Lung (tissue), 12 donors: Measurements from ENCODE around the gene SLC25A18. TPM values are rescaled to one million over a fixed set of nuclear protein-coding genes. Genes with fewer than 3 reads are reported as not detected.

Experiments used
- ATAC-seq: fragments of 200-7000 bp; cut with Tn5 transposase; one replicate; pipeline ENCODE4 v1.9.1; 2020; ENCODE audit warnings: moderate number of reproducible peaks; ENCODE audit not compliant: insufficient read depth, low FRiP score
- DNase-seq, 3 donors: peaks; one replicate each; pipeline ENCODE4 v3.0.0-alpha.2; 2013 to 2017
- H3K27ac ChIP-seq, 2 donors: one replicate each; pipeline ENCODE4 v1.5.1; 2013; ENCODE audit warnings: mild to moderate bottlenecking in 2 of 2, moderate library complexity in 2 of 2, control low read depth in 1 of 2, inconsistent platforms in 1 of 2, low read depth in 1 of 2, low read length in 1 of 2
- H3K27me3 ChIP-seq, 3 donors: one replicate each; pipeline ENCODE4 v1.5.1; 2013; ENCODE audit warnings: low read length in 2 of 3; ENCODE audit not compliant: control insufficient read depth in 3 of 3, insufficient read depth in 3 of 3
- H3K36me3 ChIP-seq, 4 donors: one replicate each; pipeline ENCODE4 v1.5.1; 2013; ENCODE audit warnings: low read length in 4 of 4, mild to moderate bottlenecking in 1 of 4, moderate library complexity in 1 of 4; ENCODE audit not compliant: control insufficient read depth in 4 of 4, insufficient read depth in 4 of 4
- H3K4me1 ChIP-seq, 5 donors: one replicate each; pipeline ENCODE4 v1.5.1; 2013; ENCODE audit warnings: low read length in 5 of 5, mild to moderate bottlenecking in 2 of 5, moderate library complexity in 1 of 5; ENCODE audit not compliant: control insufficient read depth in 5 of 5, insufficient read depth in 5 of 5
- H3K4me3 ChIP-seq: one replicate; pipeline ENCODE4 v1.5.1; 2013; ENCODE audit warnings: mild to moderate bottlenecking, control low read depth, moderate library complexity
- H3K9ac ChIP-seq, 2 donors: one replicate each; pipeline ENCODE4 v1.5.1; 2013; ENCODE audit warnings: low read length in 2 of 2, control low read depth in 1 of 2; ENCODE audit not compliant: insufficient read depth in 1 of 2
- H3K9me3 ChIP-seq, 4 donors: one replicate each; pipeline ENCODE4 v1.5.1; 2013; ENCODE audit warnings: low read length in 3 of 4, mild to moderate bottlenecking in 1 of 4, moderate library complexity in 1 of 4; ENCODE audit not compliant: control insufficient read depth in 4 of 4, insufficient read depth in 3 of 4
- WGBS, 2 donors: extraction: QIAGEN DNeasy Blood & Tissue Kit; methylation state at CpG; one replicate each; pipeline ENCODE4 v1.1.7; 2013; 5-methylcytosine and 5-hydroxymethylcytosine counted together
- polyA plus RNA-seq, 2 donors: library from polyadenylated mRNA; stranded (reverse); fragments of 200-250 nt; gene quantifications; one replicate each; pipeline ENCODE4 v1.2.1, GENCODE V29; 2013
- total RNA-seq, 2 donors: library from RNA; depleted of rRNA in 1 of 2; stranded (reverse); fragments of >200 nt in 1 of 2; gene quantifications; one replicate each; pipeline ENCODE4 v1.2.1, GENCODE V29; 2014 to 2021
- TF ChIP-seq, protein P1 (sequence below): IDR thresholded peaks from 2 replicates; pipeline ENCODE4 v1.5.1; 2012; ENCODE audit warnings: mild to moderate bottlenecking; ENCODE audit errors: control extremely low read depth, extremely low read depth
- donor health status: control.
- donor health status: control.
- donor health status: Bipolar disorder and iron deficiency.
- donor health status: healthy.
- donor health status: DM: yes; HTN: yes; CAD: no.

Gene SLC25A18
- total and polyA plus RNA-seq, 4 donors: 0.25 to 1.3 (median 0.75) TPM; not detected in 1

DNA sequence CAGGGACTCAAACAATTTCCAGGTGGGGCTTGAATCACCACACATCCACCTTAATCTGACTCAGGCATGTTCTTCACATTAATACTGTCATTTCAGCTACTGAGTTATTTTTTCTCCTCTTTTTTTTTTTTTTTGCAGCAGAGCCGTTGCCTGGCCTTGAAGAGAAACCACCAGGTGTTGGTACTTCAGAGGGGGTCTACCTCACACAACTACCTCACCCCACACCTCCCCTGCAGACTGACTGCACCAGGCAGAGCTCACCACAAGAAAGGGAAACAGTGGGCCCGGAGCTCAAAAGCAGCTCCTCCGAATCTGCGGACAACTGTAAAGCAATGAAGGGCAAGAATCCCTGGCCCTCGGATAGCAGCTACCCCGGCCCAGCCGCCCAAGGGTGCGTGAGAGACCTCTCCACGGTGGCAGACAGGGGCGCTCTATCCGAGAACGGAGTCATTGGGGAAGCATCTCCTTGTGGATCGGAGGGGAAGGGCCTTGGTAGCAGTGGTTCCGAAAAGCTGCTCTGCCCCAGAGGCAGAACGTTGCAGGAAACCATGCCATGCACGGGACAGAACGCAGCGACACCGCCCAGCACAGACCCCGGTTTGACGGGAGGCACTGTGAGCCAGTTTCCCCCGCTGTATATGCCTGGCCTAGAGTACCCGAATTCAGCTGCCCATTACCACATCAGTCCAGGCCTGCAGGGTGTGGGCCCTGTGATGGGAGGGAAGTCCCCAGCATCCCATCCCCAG, 15.1 kb upstream of the SLC25A18 start:
- DNase-seq (no peak), ATAC-seq (no peak)
- 95% methylated on average over 23 of the region's 23 CpGs for WGBS, 2 donors
- Histone ChIP-seq H3K9ac (no peak overlapping the region), H3K27me3 (no peaks in the 10 kb centered on the region), H3K9me3 (peaks cover 0 to 2% (median 0%) of the 10 kb centered on the region in 4 donors), H3K36me3 (peaks cover 0 to 21% (median 10%) of the 10 kb centered on the region in 4 donors), H3K4me1 (no peaks in the 10 kb centered on the region), H3K27ac (no peak overlapping the region), H3K4me3 (no peak overlapping the region)
- TF ChIP-seq, protein P1, sequence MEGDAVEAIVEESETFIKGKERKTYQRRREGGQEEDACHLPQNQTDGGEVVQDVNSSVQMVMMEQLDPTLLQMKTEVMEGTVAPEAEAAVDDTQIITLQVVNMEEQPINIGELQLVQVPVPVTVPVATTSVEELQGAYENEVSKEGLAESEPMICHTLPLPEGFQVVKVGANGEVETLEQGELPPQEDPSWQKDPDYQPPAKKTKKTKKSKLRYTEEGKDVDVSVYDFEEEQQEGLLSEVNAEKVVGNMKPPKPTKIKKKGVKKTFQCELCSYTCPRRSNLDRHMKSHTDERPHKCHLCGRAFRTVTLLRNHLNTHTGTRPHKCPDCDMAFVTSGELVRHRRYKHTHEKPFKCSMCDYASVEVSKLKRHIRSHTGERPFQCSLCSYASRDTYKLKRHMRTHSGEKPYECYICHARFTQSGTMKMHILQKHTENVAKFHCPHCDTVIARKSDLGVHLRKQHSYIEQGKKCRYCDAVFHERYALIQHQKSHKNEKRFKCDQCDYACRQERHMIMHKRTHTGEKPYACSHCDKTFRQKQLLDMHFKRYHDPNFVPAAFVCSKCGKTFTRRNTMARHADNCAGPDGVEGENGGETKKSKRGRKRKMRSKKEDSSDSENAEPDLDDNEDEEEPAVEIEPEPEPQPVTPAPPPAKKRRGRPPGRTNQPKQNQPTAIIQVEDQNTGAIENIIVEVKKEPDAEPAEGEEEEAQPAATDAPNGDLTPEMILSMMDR: no peak

DNA sequence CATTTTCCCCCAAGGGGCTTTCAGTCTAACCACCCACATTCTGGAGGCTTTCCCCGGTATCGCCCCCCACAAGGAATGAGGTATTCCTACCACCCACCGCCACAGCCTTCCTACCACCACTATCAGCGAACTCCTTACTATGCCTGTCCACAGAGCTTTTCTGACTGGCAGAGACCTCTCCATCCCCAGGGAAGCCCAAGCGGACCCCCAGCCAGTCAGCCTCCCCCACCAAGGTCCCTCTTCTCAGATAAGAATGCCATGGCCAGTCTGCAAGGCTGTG, 14.6 kb upstream of the SLC25A18 start:
- Histone ChIP-seq H3K36me3 (peaks cover 0 to 23% (median 13%) of the 10 kb centered on the region in 4 donors), H3K9me3 (peaks cover 0 to 2% (median 0%) of the 10 kb centered on the region in 4 donors), H3K4me3 (no peak overlapping the region), H3K27ac (no peak overlapping the region), H3K9ac (no peak overlapping the region), H3K4me1 (no peaks in the 10 kb centered on the region), H3K27me3 (no peaks in the 10 kb centered on the region)
- DNase-seq (no peak), ATAC-seq (no peak)
- WGBS, 2 donors: 97 to 98% methylated on average over 5 of the region's 5 CpGs
- TF ChIP-seq, protein P1: no peak

DNA sequence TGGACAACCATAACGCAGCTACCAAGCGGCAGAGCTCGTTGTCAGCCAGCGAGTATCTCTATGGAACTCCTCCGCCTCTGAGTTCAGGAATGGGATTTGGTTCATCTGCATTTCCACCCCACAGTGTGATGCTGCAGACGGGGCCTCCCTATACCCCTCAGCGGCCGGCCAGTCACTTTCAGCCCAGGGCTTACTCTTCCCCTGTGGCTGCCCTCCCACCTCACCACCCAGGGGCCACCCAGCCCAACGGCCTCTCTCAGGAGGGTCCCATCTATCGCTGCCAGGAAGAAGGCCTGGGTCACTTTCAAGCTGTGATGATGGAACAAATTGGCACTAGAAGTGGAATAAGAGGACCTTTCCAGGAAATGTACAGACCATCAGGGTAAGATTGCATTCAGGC, 14.1 kb upstream of the SLC25A18 start:
- Histone ChIP-seq H3K27me3 (no peaks in the 10 kb centered on the region), H3K9me3 (peaks cover 0 to 2% (median 0%) of the 10 kb centered on the region in 4 donors), H3K9ac (no peak overlapping the region), H3K36me3 (peaks cover 0 to 23% (median 13%) of the 10 kb centered on the region in 4 donors), H3K4me3 (no peak overlapping the region), H3K27ac (no peak overlapping the region), H3K4me1 (no peaks in the 10 kb centered on the region)
- 92 to 97% methylated on average over 10 of the region's 10 CpGs for WGBS, 2 donors
- no peak for ATAC-seq
- DNase-seq: no peak
- TF ChIP-seq, protein P1: no peak

DNA sequence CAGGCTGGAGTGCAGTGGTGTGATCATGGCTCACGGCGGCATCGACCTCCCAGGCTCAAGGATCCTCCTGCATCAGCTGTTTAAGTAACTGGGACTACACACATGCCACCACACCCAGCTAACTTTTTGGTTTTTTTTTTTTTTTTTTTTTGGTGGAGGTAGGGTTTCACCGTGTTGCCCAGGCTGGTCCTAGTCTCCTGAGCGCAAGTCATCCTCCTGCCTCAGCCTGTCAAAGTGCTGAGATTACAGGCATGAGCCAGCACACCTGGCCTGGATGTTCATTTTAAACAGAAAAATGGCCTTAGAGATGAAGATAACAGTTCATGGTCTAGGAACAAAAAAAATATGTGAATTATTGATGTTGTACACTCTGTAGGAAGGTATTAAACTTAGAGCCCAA, 13.6 kb upstream of the SLC25A18 start:
- Histone ChIP-seq H3K9me3 (peaks cover 0 to 2% (median 0%) of the 10 kb centered on the region in 4 donors), H3K9ac (no peak overlapping the region), H3K27me3 (no peaks in the 10 kb centered on the region), H3K36me3 (peaks cover 4 to 25% (median 13%) of the 10 kb centered on the region in 4 donors), H3K27ac (no peak overlapping the region), H3K4me3 (no peak overlapping the region), H3K4me1 (no peaks in the 10 kb centered on the region)
- 92 to 94% methylated on average over 5 of the region's 5 CpGs for whole genome bisulfite sequencing, 2 donors
- ATAC-seq: no peak
- TF ChIP-seq, protein P1: no peak
- DNase-seq: no peak
